Tibial artery (tissue), 4 donors: Measurements from ENCODE around the gene C8B.

Source experiments
- DNase-seq, 2 donors: peaks; one replicate each; pipeline ENCODE4 v3.0.0-alpha.2; 2019
- H3K27ac ChIP-seq, 2 donors: fragments of 200-600 bp; sonication (generic) in 1 of 2; 1 replicate in 1 of 2; 2 replicates in 1 of 2; pipeline ENCODE4 v1.5.1; 2018 to 2019; ENCODE audit warnings: mild to moderate bottlenecking in 1 of 2
- H3K27me3 ChIP-seq, 2 donors: fragments of 200-600 bp; sonication (generic) in 1 of 2; one replicate each; pipeline versions ENCODE4 v1.5.1 to v1.6.0; 2016 to 2019
- H3K36me3 ChIP-seq, 3 donors: fragments of 200-600 bp; sonication (generic) in 2 of 3; one replicate each; pipeline ENCODE4 v1.5.1; 2016 to 2019; ENCODE audit warnings: mild to moderate bottlenecking in 2 of 3
- H3K4me1 ChIP-seq, 4 donors: fragments of 200-600 bp; sonication (generic) in 2 of 4; 1 replicate in 3 of 4; 2 replicates in 1 of 4; pipeline ENCODE4 v1.5.1; 2016 to 2019
- H3K4me3 ChIP-seq, 2 donors: fragments of 200-600 bp; sonication (generic) in 1 of 2; 1 replicate in 1 of 2; 2 replicates in 1 of 2; pipeline ENCODE4 v1.5.1; 2018 to 2019; ENCODE audit warnings: mild to moderate bottlenecking in 2 of 2
- H3K9me3 ChIP-seq, 3 donors: fragments of 200-600 bp; sonication (generic) in 1 of 3; one replicate each; pipeline ENCODE4 v1.5.1; 2016 to 2019
- intact Hi-C: fragments of 100-400 bp; cut with DNase I; formaldehyde crosslinking; loops from one replicate; pipeline ENCODE4 v1.15.0; 2023; ENCODE audit warnings: low total_unique reads
- TF ChIP-seq, protein P1 (sequence below), 2 experiments: fragments of 200-600 bp in 1 of 2; fragments of 450-650 bp in 1 of 2; IDR thresholded peaks; one replicate each; pipeline ENCODE4 v1.5.1; 2017 to 2019; ENCODE audit warnings: antibody characterized with exemption in 2 of 2, mild to moderate bottlenecking in 1 of 2, moderate library complexity in 1 of 2

C8B gene

DNA sequence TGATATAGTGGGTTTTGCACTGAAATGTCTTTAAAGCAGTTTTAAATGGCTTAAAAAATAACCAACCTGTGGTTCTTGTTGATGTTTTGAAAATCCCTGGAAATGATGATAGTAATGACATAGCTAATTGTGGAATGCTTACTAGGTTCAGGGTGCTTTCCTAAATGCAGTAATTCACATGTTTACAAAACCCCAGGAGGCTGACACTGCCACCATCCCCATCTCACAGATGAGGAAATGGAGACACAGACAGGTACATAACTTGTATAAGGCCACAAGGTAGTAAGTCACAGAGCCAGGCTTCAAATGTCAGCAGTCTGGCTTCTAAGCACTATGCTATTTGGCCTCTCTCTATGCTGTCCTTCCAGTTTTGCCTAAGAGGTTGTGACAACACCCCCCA is 40.6 kb downstream of the C8B start:
- Histone ChIP-seq H3K36me3 (no peaks in the 10 kb centered on the region), H3K4me1 (no peaks in the 10 kb centered on the region)
- intact Hi-C loops, result no loop called here

DNA sequence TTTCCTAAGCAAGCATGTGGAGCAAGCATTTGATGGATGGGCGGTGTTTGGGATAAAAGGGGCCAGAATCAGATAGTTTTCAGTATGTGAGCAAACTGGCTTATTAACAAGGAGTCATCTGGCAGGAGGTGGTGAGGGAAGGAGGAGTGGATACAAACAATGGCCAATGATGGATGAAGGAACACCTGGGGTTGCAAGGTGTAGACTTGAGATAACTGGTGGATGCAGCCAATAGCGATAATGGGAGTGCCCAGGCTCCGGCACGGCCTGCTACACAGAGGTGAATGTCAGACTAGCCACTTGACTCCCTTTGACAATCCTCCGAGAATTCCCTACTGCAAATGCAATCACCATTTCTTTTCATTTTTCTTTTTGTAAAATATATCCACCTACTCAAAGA is 41.7 kb downstream of the C8B start:
- Histone ChIP-seq H3K4me1 (no peaks in the 10 kb centered on the region), H3K36me3 (no peaks in the 10 kb centered on the region), H3K27ac (no peak overlapping the region), H3K9me3 (no peaks in the 10 kb centered on the region), H3K27me3 (no peaks in the 10 kb centered on the region), H3K4me3 (no peak overlapping the region)
- DNase-seq, result no peak
- intact Hi-C loops, result no loop called here
- TF ChIP-seq, protein P1, sequence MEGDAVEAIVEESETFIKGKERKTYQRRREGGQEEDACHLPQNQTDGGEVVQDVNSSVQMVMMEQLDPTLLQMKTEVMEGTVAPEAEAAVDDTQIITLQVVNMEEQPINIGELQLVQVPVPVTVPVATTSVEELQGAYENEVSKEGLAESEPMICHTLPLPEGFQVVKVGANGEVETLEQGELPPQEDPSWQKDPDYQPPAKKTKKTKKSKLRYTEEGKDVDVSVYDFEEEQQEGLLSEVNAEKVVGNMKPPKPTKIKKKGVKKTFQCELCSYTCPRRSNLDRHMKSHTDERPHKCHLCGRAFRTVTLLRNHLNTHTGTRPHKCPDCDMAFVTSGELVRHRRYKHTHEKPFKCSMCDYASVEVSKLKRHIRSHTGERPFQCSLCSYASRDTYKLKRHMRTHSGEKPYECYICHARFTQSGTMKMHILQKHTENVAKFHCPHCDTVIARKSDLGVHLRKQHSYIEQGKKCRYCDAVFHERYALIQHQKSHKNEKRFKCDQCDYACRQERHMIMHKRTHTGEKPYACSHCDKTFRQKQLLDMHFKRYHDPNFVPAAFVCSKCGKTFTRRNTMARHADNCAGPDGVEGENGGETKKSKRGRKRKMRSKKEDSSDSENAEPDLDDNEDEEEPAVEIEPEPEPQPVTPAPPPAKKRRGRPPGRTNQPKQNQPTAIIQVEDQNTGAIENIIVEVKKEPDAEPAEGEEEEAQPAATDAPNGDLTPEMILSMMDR (IDR thresholded peaks at IDR 0.05), result no peak

More for the DNA sequence above, 40.6 kb downstream of the C8B start:
- Histone ChIP-seq H3K27me3 (no peaks in the 10 kb centered on the region), H3K4me3 (no peak overlapping the region), H3K9me3 (no peaks in the 10 kb centered on the region), H3K27ac (no peak overlapping the region)
- DNase-seq, result no peak
- TF ChIP-seq, protein P1 (IDR thresholded peaks at IDR 0.05), result no peak

DNA sequence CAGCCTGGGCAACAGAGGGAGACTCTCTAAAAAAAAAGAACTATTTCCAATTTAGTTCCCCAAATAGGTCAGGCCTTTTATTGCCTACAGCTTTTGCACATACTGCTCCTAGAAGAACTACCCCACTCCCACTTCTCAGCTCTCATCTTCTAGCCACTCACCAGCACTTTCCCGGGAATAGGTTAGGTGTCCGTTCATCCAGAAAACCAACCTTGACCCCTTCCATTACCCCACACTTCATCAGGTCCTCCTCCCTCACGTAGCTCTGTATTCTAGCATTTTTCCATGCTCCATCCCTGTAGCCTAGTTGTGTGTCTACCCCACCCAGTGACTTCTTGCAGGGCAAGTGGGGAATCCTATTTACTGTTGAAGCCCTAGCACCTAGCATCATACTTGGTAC is 42.6 kb downstream of the C8B start:
- no peak for DNase-seq
- Histone ChIP-seq H3K9me3 (no peaks in the 10 kb centered on the region), H3K4me3 (no peak overlapping the region), H3K27ac (no peak overlapping the region), H3K36me3 (no peaks in the 10 kb centered on the region), H3K27me3 (no peaks in the 10 kb centered on the region), H3K4me1 (no peaks in the 10 kb centered on the region)
- TF ChIP-seq, protein P1 (IDR thresholded peaks at IDR 0.05), result no peak
- intact Hi-C loops, result no loop called here

DNA sequence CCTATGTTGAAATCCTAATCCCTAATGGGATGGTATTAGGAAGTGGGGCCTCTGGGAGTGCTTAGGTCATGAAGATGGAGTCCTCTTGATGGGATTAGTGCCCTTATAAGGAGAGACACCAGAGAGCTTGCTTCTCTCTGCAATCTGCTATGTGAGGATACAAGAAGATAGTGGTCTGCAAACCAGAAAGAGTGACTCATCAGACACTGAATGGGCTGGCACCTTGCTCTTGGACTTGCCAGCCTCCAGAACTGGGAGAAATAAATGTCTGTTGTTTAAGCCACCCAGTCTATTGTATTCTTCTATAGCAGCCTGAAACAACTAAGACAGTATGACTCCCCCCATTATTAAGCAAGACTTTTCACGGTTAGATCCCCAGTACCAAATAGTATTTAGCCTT is 43.3 kb downstream of the C8B start:
- intact Hi-C loops, result no loop called here
- H3K27me3 ChIP-seq, result no peaks in the 10 kb centered on the region
- no peak overlapping the region for H3K27ac ChIP-seq
- no peaks in the 10 kb centered on the region for H3K4me1 ChIP-seq
- DNase-seq, result no peak
- TF ChIP-seq, protein P1 (IDR thresholded peaks at IDR 0.05), result no peak
- H3K36me3 ChIP-seq, result no peaks in the 10 kb centered on the region
- H3K9me3 ChIP-seq, result no peaks in the 10 kb centered on the region
- no peak overlapping the region for H3K4me3 ChIP-seq

DNA sequence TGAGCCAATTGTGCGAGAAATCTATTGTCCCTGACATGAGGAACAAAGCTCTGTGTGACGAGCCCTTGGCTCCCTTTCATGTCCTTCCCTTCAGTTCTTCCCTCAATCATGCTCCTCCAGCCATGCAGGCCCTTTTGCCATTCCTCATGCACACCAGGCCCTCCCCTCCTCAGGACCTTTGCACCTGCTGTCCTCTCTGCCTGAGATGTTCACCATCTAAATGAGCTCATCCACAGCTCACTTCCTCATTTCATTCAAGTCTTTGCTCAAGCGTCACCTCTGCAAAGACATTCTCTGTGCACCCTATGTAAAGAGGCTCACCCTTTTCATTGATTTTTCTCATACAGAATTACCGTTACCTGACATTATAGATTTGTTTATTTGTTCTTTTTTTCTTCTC is 43.7 kb downstream of the C8B start:
- Histone ChIP-seq H3K27ac (no peak overlapping the region), H3K9me3 (no peaks in the 10 kb centered on the region), H3K4me1 (no peaks in the 10 kb centered on the region)

More for the DNA sequence above, 43.7 kb downstream of the C8B start:
- DNase-seq, result no peak
- no peaks in the 10 kb centered on the region for H3K27me3 ChIP-seq
- intact Hi-C loops, result no loop called here
- no peaks in the 10 kb centered on the region for H3K36me3 ChIP-seq
- TF ChIP-seq, protein P1 (IDR thresholded peaks at IDR 0.05), result no peak
- H3K4me3 ChIP-seq, result no peak overlapping the region
